ENCODE data around the gene PDE4D.

The PDE4D gene

GRCh38 chr5:59655693-59656309 is 237.7 kb downstream of the PDE4D start:
- no peak for DNase-seq (ENCODE audit: low read depth)

- DNase-seq (ENCODE audit: low read depth): no peak
Measured at GRCh38 chr5:59654691-59655090, 238.8 kb downstream of the PDE4D start.

DNA sequence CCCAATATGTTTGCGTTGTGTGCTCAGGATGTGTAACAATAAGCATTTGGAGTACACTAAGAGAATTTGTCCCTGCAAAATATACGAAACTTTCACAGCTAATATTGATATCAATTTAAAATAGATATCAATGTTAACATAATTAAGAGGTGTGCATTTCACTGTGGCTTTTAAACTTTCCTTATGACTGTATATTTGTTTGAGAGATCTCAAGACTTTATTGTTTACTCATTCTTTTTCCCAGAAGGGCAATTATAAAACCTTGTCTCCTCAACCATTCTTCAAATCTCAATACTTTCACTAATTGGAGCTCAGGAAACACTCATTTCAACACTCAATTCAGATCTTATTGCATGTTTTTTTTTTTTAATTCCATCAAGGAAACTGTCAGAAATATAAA is 241.1 kb downstream of the PDE4D start:
- DNase-seq (ENCODE audit: low read depth): no peak

- DNase-seq (ENCODE audit: low read depth): no peak
Measured at GRCh38 chr5:59648949-59649921, 244.3 kb downstream of the PDE4D start.

GRCh38 chr5:59648038-59648831 is 245.3 kb downstream of the PDE4D start:
- no peak for DNase-seq (ENCODE audit: low read depth)

GRCh38 chr5:59645380-59645779 is 248.1 kb downstream of the PDE4D start:
- no peak for DNase-seq (ENCODE audit: low read depth)

DNA sequence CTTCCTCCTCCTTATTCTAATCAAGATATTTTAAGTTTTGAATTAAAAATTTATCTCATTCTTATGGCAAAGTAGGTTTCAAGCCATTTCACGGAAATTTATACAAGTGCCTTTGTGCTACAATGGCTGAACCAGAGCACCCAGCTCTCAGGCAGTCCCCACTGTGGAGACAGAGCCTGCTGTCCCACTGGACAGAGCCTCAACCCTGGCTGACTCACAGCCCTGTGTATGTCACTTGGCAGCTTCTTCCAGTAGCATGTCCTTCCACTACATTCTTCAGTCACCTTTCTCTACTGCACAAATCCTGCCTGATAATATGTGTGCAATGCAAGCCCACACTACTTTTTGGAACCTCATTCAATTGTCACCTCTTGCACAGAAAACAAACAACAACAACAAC is 253.1 kb downstream of the PDE4D start:
- DNase-seq (ENCODE audit: low read depth): no peak

GRCh38 chr5:59637884-59638580 is 255.5 kb downstream of the PDE4D start:
- no peak for DNase-seq (ENCODE audit: low read depth)

DNA sequence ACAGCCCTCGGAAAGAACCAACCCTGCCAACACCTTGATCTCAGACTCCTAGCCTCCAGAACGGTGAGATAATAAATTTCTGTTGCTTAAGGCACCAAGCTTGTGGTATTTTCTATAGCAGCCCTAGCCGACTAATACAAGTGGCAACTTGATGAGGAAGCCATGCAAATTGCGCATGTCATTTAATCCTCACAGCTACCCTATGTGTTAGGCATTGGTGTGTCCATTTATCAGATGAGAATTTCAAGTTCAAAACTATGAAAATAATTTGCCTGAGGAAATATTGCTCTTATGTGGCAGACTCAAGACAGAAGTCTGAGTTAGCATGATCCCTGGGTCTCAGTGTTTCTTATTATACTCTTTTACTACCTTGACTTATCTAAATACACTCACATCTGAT is 264.0 kb downstream of the PDE4D start:
- no peak for DNase-seq (ENCODE audit: low read depth)

- no peak for DNase-seq (ENCODE audit: low read depth)
Measured at GRCh38 chr5:59628062-59628828, 265.3 kb downstream of the PDE4D start.

DNA sequence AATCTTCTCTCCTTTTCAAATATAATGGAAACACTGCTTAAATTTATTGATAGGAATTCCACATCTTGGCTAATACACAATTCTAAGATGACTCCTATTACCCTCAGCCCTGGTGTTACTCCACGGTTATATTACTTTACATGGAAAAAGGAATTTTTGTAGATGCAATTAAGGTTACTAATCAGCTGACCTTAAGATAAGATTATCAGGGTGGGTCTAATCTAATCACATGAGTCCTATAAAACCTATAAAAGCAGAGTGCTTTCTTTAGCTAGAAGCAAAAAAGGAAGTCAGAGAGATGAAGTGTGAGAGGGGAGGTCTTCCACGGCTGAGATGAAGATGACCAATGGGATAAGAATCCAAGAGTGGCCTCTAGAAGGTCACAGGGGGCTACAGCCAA is 268.6 kb downstream of the PDE4D start:
- no peak for DNase-seq (ENCODE audit: low read depth)

DNA sequence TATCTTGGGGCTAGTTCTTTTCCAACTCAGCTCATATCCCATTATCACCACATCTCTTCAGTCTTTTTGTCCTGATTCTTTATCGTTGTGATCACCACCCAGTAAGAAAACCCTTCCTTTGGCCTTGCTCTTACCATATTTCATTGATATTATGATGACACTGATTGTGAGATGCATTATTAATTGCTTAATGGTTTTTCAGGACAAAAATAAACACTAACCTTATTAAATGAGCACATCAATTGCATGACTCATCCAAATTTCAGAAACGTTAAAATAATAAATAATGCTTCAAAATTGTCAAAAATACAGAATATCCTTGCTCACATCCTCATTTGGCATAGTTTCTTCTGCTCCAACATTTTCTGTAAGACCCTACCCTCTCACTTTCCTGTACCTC is 270.7 kb downstream of the PDE4D start:
- DNase-seq (ENCODE audit: low read depth): no peak

GRCh38 chr5:59621477-59621876 is 272.0 kb downstream of the PDE4D start:
- no peak for DNase-seq (ENCODE audit: low read depth)

DNA sequence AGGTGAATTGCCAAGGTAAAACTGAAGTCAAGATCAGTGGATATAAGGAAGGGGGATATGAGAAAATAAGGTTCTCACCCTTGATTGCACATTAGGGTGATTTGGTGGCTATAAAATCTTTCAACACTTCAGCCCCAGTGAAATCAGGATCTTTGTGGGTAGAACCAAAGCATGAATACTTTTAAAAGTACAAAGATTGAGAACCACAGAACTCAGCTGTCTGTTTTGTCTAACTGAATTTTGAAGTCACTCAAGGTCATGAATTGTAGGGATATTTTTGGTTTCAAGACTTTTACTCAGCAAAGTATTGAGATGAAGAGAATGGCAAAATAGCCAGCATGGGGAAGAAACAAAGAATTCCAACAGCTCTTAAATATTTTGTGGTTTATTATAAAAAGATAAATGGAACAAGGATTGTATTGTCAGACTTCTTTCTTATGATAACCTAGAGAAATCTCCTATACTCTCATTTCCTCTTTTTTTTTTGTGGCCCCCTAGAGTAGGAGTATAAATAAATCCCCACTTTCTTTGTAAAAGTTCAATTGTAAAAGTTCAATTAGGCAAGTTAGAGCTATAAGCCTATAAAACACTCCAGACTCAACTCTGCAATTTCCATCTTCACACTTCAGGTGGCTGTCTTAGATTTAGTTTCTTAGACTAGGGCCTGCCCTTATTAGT is 272.9 kb downstream of the PDE4D start:
- DNase-seq (ENCODE audit: low read depth): no peak

DNA sequence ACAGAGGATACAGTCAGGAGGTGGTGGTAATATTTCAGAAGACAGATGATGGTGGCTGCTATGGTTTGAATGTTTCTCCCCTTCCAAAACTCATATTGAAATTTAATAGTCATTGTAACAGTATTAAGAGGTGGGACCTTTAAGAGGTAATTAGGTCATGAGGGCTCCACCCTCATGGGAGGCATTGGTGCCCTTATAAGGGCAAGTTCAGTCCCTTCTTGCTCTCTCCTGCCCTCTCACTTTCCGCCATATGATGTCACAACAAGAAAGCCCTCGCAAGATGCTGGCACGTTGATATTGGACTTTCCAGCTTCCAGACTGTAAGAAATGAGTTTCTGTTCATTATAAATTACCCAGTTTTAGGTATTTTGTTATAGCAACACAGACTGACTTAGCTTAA is 274.9 kb downstream of the PDE4D start:
- DNase-seq (ENCODE audit: low read depth): no peak

- DNase-seq (ENCODE audit: low read depth): no peak
Measured at GRCh38 chr5:59617186-59617771, 276.2 kb downstream of the PDE4D start.

DNA sequence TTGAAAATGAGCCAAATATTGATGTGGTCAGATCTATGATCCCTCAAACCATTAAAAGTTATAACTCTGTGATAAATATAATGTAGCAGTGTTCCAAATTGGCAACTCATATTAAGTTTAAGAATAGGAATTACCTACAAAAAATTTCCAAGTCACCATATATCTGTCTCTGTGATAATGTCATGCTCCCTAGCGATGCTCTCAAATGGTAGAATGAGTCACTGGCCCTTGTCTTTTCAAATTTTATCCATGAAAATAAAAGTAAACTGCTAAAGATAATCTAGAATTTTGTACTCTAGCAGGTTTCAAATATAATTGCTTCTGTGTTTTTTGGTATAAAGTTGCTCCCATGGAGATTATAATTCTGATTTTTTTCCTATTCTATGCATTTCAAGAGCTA is 277.1 kb downstream of the PDE4D start:
- no peak for DNase-seq (ENCODE audit: low read depth)

DNA sequence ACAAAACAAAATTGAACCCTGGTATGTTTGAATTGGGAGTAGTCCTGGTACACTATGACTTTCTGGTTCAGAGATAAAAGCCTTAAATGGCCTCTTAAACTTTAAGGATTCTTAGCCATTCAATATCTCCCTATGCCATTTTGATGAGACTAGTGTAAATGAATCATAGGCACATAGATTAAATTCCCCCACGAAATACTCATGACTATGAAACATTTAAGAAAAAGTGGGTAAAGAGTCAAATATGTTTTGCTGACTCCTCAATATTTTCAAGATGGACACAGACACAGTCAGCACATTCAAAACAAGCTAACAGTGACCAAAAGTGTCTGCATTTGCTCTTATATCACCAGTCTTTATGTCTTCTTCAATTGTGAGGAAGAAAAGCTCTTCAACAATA is 278.3 kb downstream of the PDE4D start:
- DNase-seq (ENCODE audit: low read depth): peak; percentile 49

- DNase-seq (ENCODE audit: low read depth): no peak
Measured at GRCh38 chr5:59609501-59610265, 283.8 kb downstream of the PDE4D start.

DNA sequence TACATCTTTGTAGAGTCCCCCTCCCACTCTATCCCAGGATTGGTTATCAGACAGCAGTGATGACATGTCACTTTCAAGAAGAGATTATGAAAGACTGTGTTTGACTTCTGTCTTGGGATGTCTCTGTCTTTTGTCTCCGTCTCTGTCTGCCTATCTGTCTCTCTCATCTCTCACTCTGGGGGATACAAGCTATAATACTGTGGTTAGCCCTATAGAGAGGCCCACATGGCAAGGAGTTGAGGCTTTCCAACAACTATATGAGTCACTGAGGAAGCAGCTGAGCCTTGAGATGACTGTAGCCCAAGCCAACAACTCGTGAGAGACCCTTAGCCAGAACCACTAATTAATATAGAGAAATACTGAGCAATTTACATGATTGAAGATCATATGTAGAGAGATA is 284.8 kb downstream of the PDE4D start:
- no peak for DNase-seq (ENCODE audit: low read depth)
